Tibial nerve (tissue), 4 donors: Measurements from ENCODE around the gene COX19. TPM values are rescaled to one million over a fixed set of nuclear protein-coding genes. Genes with fewer than 3 reads are reported as not detected.

ENCODE experiments used
- DNase-seq, 2 donors: peaks; one replicate each; pipeline ENCODE4 v3.0.0-alpha.2; 2019; ENCODE audit warnings: low spot score in 2 of 2
- H3K27ac ChIP-seq, 4 donors: fragments of 200-600 bp; sonication (generic) in 3 of 4; one replicate each; pipeline ENCODE4 v1.5.1; 2017 to 2019; ENCODE audit warnings: mild to moderate bottlenecking in 1 of 4
- H3K27me3 ChIP-seq, 2 donors: fragments of 200-600 bp; sonication (generic) in 1 of 2; one replicate each; pipeline versions ENCODE4 v1.5.1 to v1.6.0; 2017 to 2019
- H3K36me3 ChIP-seq, 3 donors: fragments of 200-600 bp; sonication (generic); one replicate each; pipeline ENCODE4 v1.5.1; 2018 to 2019
- H3K4me1 ChIP-seq, 4 donors: fragments of 200-600 bp; sonication (generic) in 3 of 4; one replicate each; pipeline ENCODE4 v1.5.1; 2017 to 2019
- H3K4me3 ChIP-seq, 4 donors: fragments of 200-600 bp; sonication (generic) in 3 of 4; one replicate each; pipeline ENCODE4 v1.5.1; 2017 to 2019; ENCODE audit warnings: mild to moderate bottlenecking in 1 of 4, moderate library complexity in 1 of 4
- H3K9me3 ChIP-seq, 4 donors: fragments of 200-600 bp; sonication (generic) in 3 of 4; one replicate each; pipeline ENCODE4 v1.5.1; 2017 to 2019
- CTCF ChIP-seq, 5 experiments: fragments of 200-600 bp in 3 of 5; fragments of 450-650 bp in 2 of 5; sonication (generic) in 3 of 5; IDR thresholded peaks; one replicate each; pipeline ENCODE4 v1.5.1; 2016 to 2019; ENCODE audit warnings: antibody characterized with exemption in 5 of 5, mild to moderate bottlenecking in 3 of 5, moderate library complexity in 2 of 5
- EP300 ChIP-seq, 2 donors: sonication (generic); formaldehyde crosslinking; IDR thresholded peaks; one replicate each; pipeline ENCODE4 v1.6.1; 2017; ENCODE audit warnings: antibody characterized with exemption in 2 of 2, mild to moderate bottlenecking in 1 of 2
- POLR2A ChIP-seq, 2 donors: fragments of 450-650 bp; IDR thresholded peaks; one replicate each; pipeline ENCODE4 v1.6.1; 2017; ENCODE audit warnings: antibody characterized with exemption in 2 of 2, mild to moderate bottlenecking in 2 of 2, moderate library complexity in 2 of 2
- WGBS, 2 donors: methylation state at CpG; one replicate each; pipeline ENCODE4 v1.1.5; 2018; 5-methylcytosine and 5-hydroxymethylcytosine counted together
- total RNA-seq, 4 donors: library from RNA; depleted of rRNA; stranded (reverse); fragments of >200 nt; gene quantifications; one replicate each; pipeline ENCODE4 v1.1.0, GENCODE V29; 2016

The COX19 gene
- total RNA-seq, 4 donors from 2014 or later, result 10.8 to 21.3 (median 11.2) TPM

- WGBS, 2 donors, result 56 to 78% methylated on average over 6 to 13 of the region's 13 CpGs
- Histone ChIP-seq H3K9me3 (no peaks in the 10 kb centered on the region), H3K4me1 (peaks cover 0 to 41% (median 7%) of the 10 kb centered on the region in 4 donors), H3K4me3 (no peak overlapping the region), H3K36me3 (peaks cover 0 to 44% (median 0%) of the 10 kb centered on the region in 3 donors), H3K27me3 (no peaks in the 10 kb centered on the region), H3K27ac (peak overlapping the region; percentile 30 to 74 (median 58))
- no peak for DNase-seq
- TF ChIP-seq EP300 (IDR thresholded peaks at IDR 0.05) (no peak), POLR2A (IDR thresholded peaks at IDR 0.05) (no peak), CTCF (IDR thresholded peaks at IDR 0.05) (no peak)
These were observed 34.9 kb upstream of the COX19 start for GRCh38 chr7:1010226-1010625.

GRCh38 chr7:1009747-1010146 is 34.4 kb upstream of the COX19 start:
- no peak for DNase-seq
- Histone ChIP-seq H3K4me1 (peaks cover 0 to 41% (median 7%) of the 10 kb centered on the region in 4 donors), H3K27ac (peak overlapping the region in 1 of 4 donors; percentile 73), H3K9me3 (no peaks in the 10 kb centered on the region), H3K27me3 (no peaks in the 10 kb centered on the region), H3K4me3 (no peak overlapping the region), H3K36me3 (peaks cover 0 to 47% (median 0%) of the 10 kb centered on the region in 3 donors)
- 92 to 97% methylated on average over 21 to 22 of the region's 22 CpGs for WGBS, 2 donors
- TF ChIP-seq CTCF (IDR thresholded peaks at IDR 0.05), result no peak
- no peak for TF ChIP-seq EP300 (IDR thresholded peaks at IDR 0.05)
- no peak for TF ChIP-seq POLR2A (IDR thresholded peaks at IDR 0.05)

GRCh38 chr7:1008733-1009363 is 33.5 kb upstream of the COX19 start:
- DNase-seq, result no peak
- Histone ChIP-seq H3K27ac (no peak overlapping the region), H3K36me3 (peaks cover 0 to 56% (median 0%) of the 10 kb centered on the region in 3 donors), H3K27me3 (no peaks in the 10 kb centered on the region), H3K4me3 (no peak overlapping the region), H3K9me3 (no peaks in the 10 kb centered on the region), H3K4me1 (peaks cover 0 to 45% (median 7%) of the 10 kb centered on the region in 4 donors)
- no peak for TF ChIP-seq CTCF (IDR thresholded peaks at IDR 0.05)
- TF ChIP-seq POLR2A (IDR thresholded peaks at IDR 0.05), result no peak
- TF ChIP-seq EP300 (IDR thresholded peaks at IDR 0.05), result no peak
- 93 to 94% methylated on average over 32 to 35 of the region's 37 CpGs for WGBS, 2 donors

GRCh38 chr7:1007901-1008300 is 32.6 kb upstream of the COX19 start:
- no peak for TF ChIP-seq EP300 (IDR thresholded peaks at IDR 0.05)
- no peak for TF ChIP-seq POLR2A (IDR thresholded peaks at IDR 0.05)
- no peak for TF ChIP-seq CTCF (IDR thresholded peaks at IDR 0.05)
- H3K4me3 ChIP-seq, result no peak overlapping the region
- H3K9me3 ChIP-seq, result no peaks in the 10 kb centered on the region
- H3K4me1 ChIP-seq, result peaks cover 0 to 39% (median 7%) of the 10 kb centered on the region in 4 donors
- WGBS, 2 donors, result 93 to 95% methylated on average over 8 to 10 of the region's 15 CpGs
- peaks cover 0 to 56% (median 0%) of the 10 kb centered on the region in 3 donors for H3K36me3 ChIP-seq
- H3K27me3 ChIP-seq, result no peaks in the 10 kb centered on the region
- no peak overlapping the region for H3K27ac ChIP-seq
- no peak for DNase-seq

- Histone ChIP-seq H3K27ac (peak overlapping the region in 1 of 4 donors; percentile 48), H3K4me1 (peaks cover 0 to 23% (median under 1%) of the 10 kb centered on the region in 4 donors), H3K4me3 (no peak overlapping the region), H3K9me3 (no peaks in the 10 kb centered on the region), H3K36me3 (peaks cover 0 to 57% (median 0%) of the 10 kb centered on the region in 3 donors), H3K27me3 (no peaks in the 10 kb centered on the region)
- TF ChIP-seq EP300 (IDR thresholded peaks at IDR 0.05) (no peak), CTCF (IDR thresholded peaks at IDR 0.05) (no peak), POLR2A (IDR thresholded peaks at IDR 0.05) (no peak)
- WGBS, 2 donors, result 91 to 96% methylated on average over 15 to 16 of the region's 21 CpGs
- no peak for DNase-seq
These were observed 30.0 kb upstream of the COX19 start for GRCh38 chr7:1005303-1005702.
